ENCODE results near the gene TRUB2.
A peak's percentile ranks its signal among the peaks of the same experiment; 100 is the strongest.
"Not testable (repeated sequence)": the region's sequence is repeated elsewhere in the genome, so short reads cannot be mapped to it uniquely, and the experiment has no call there.

Gene TRUB2

GRCh38 chr9:128342971-128343680, 20.9 kb upstream of the TRUB2 start:
- no peak for TF ChIP-seq CTCF (IDR thresholded peaks at IDR 0.05; ENCODE audit: extremely low read depth, insufficient read depth, missing control alignments)
- no peak for DNase-seq (ENCODE audit: low spot score)
- in situ Hi-C loops (cut with MboI; ENCODE audit: low pct_unique_long_range_greater_than_20kb, low sequenced_read_pairs, unreplicated experiment), result no loop called here

- DNase-seq (ENCODE audit: low spot score), result peak; percentile 90
- TF ChIP-seq CTCF (IDR thresholded peaks at IDR 0.05; ENCODE audit: extremely low read depth, insufficient read depth, missing control alignments), result peak; percentile 81
- in situ Hi-C loops (cut with MboI; ENCODE audit: low pct_unique_long_range_greater_than_20kb, low sequenced_read_pairs, unreplicated experiment), result no loop called here
These were observed 19.2 kb upstream of the TRUB2 start for GRCh38 chr9:128341435-128341849.

GRCh38 chr9:128340691-128341434, 18.6 kb upstream of the TRUB2 start:
- in situ Hi-C loops (cut with MboI; ENCODE audit: low pct_unique_long_range_greater_than_20kb, low sequenced_read_pairs, unreplicated experiment), result no loop called here
- no peak for TF ChIP-seq CTCF (IDR thresholded peaks at IDR 0.05; ENCODE audit: extremely low read depth, insufficient read depth, missing control alignments)
- no peak for DNase-seq (ENCODE audit: low spot score)

GRCh38 chr9:128339761-128340690, 17.8 kb upstream of the TRUB2 start, which contains the start of gene SLC27A4:
Gene SLC27A4 (plus strand): TSS chr9:128340527. CDS start chr9:128343133, 2,606 bp downstream.
- TF ChIP-seq CTCF (IDR thresholded peaks at IDR 0.05; ENCODE audit: extremely low read depth, insufficient read depth, missing control alignments), result no peak
- peak; percentile 94 for DNase-seq (ENCODE audit: low spot score)
- in situ Hi-C loops (cut with MboI; ENCODE audit: low pct_unique_long_range_greater_than_20kb, low sequenced_read_pairs, unreplicated experiment), result no loop called here

- DNase-seq (ENCODE audit: low spot score); in situ Hi-C loops (cut with MboI; ENCODE audit: low pct_unique_long_range_greater_than_20kb, low sequenced_read_pairs, unreplicated experiment): not testable (repeated sequence)
These were observed 16.8 kb upstream of the TRUB2 start for GRCh38 chr9:128338852-128339614.

GRCh38 chr9:128337936-128338335, 15.7 kb upstream of the TRUB2 start:
- no peak for TF ChIP-seq CTCF (IDR thresholded peaks at IDR 0.05; ENCODE audit: extremely low read depth, insufficient read depth, missing control alignments)
- in situ Hi-C loops (cut with MboI; ENCODE audit: low pct_unique_long_range_greater_than_20kb, low sequenced_read_pairs, unreplicated experiment), result no loop called here
- DNase-seq (ENCODE audit: low spot score), result no peak
